Caco-2 (cell line): ENCODE results near the gene AARS2. TPM values are rescaled to one million over a fixed set of nuclear protein-coding genes. Genes with fewer than 3 reads are reported as not detected.
"Not testable (repeated sequence)": the region's sequence is repeated elsewhere in the genome, so short reads cannot be mapped to it uniquely, and the experiment has no call there.

Experiments used
- BruUV-seq: library from RNA; stranded (reverse); fragments of 400-500 nt; replicated peaks from 2 replicates; lab custom pipeline; 2021; lab: Mats Ljungman, UMichigan
- CTCF ChIA-PET: fragments of 300-600 bp; sonication (Branson Sonifier 250); formaldehyde crosslinking; loops from one replicate; lab custom pipeline; 2022; ENCODE audit warnings: antibody characterized with exemption; lab: Charles Lee
- POLR2A ChIA-PET: fragments of 300-600 bp; sonication (Branson Sonifier 250); formaldehyde crosslinking; loops from one replicate; lab custom pipeline; 2022; ENCODE audit warnings: antibody characterized with exemption; lab: Charles Lee
- DNase-seq, 2 experiments: peaks; one replicate each; pipeline versions ENCODE4 v3.0.0 to v3.0.0-alpha.2; 2020 to 2022
- H3K27me3 ChIP-seq: replicated peaks from 2 replicates; pipeline ENCODE4 v1.6.0; 2011; ENCODE audit warnings: low read length; ENCODE audit not compliant: control insufficient read depth, insufficient read depth
- H3K36me3 ChIP-seq: 2 replicates; pipeline ENCODE4 v1.5.1; 2011; ENCODE audit warnings: low read length; ENCODE audit not compliant: control insufficient read depth, insufficient read depth
- H3K4me1 ChIP-seq: fragments of 250-450 bp; sonication (Bioruptor Pico); 2 replicates; pipeline ENCODE4 v1.5.1; 2020; ENCODE audit warnings: mild to moderate bottlenecking
- H3K4me3 ChIP-seq: 2 replicates; pipeline ENCODE4 v1.5.1; 2011; ENCODE audit warnings: low read depth, mild to moderate bottlenecking, control low read depth, low read length
- H3K9me3 ChIP-seq: fragments of 250-450 bp; sonication (Bioruptor Pico); 2 replicates; pipeline ENCODE4 v1.5.1; 2020; ENCODE audit warnings: mild to moderate bottlenecking, moderate library complexity
- H3K27ac Mint-ChIP-seq: one replicate; pipeline ENCODE4 v1.8.0; 2022; ENCODE audit warnings: mixed read lengths; ENCODE audit not compliant: unreplicated experiment
- H3K27me3 Mint-ChIP-seq: one replicate; pipeline ENCODE4 v1.8.0; 2022; ENCODE audit warnings: mixed read lengths; ENCODE audit not compliant: insufficient read depth, unreplicated experiment
- H3K36me3 Mint-ChIP-seq: one replicate; pipeline ENCODE4 v1.8.0; 2022; ENCODE audit warnings: mild to moderate bottlenecking, mixed read lengths; ENCODE audit not compliant: insufficient read depth, unreplicated experiment
- H3K4me1 Mint-ChIP-seq: one replicate; pipeline ENCODE4 v1.8.0; 2022; ENCODE audit warnings: low read depth, mixed read lengths; ENCODE audit not compliant: unreplicated experiment
- H3K4me3 Mint-ChIP-seq: one replicate; pipeline ENCODE4 v1.8.0; 2022; ENCODE audit warnings: mild to moderate bottlenecking, moderate library complexity, mixed read lengths; ENCODE audit not compliant: unreplicated experiment
- H3K9me3 Mint-ChIP-seq: one replicate; pipeline ENCODE4 v1.8.0; 2022; ENCODE audit warnings: mixed read lengths; ENCODE audit not compliant: unreplicated experiment
- intact Hi-C: fragments of 100-400 bp; cut with micrococcal nuclease; formaldehyde crosslinking; loops from one replicate; pipeline ENCODE4 v1.10.0; 2022; ENCODE audit not compliant: unreplicated experiment
- total RNA-seq: library from RNA; stranded (reverse); gene quantifications from 2 replicates; pipeline ENCODE4 v1.2.3, GENCODE V29; 2022
- TF ChIP-seq, protein P1 (sequence below), 2 experiments: fragments of 200-600 bp in 1 of 2; IDR thresholded peaks; 1 replicate in 1 of 2; 2 replicates in 1 of 2; pipeline versions ENCODE4 v1.5.1 to v1.8.0; 2011 to 2022; ENCODE audit warnings: antibody characterized with exemption in 1 of 2, control low read depth in 1 of 2, inconsistent platforms in 1 of 2, low read depth in 1 of 2, low read length in 1 of 2, mild to moderate bottlenecking in 1 of 2, moderate library complexity in 1 of 2; ENCODE audit not compliant: insufficient read depth in 1 of 2, severe bottlenecking in 1 of 2, unreplicated experiment in 1 of 2

Gene AARS2
- total RNA-seq, 1 experiment from 2014 or later = 20.5 TPM

GRCh38 chr6:44327096-44327495 lies 13.9 kb upstream of the AARS2 start:
- TF ChIP-seq, protein P1, sequence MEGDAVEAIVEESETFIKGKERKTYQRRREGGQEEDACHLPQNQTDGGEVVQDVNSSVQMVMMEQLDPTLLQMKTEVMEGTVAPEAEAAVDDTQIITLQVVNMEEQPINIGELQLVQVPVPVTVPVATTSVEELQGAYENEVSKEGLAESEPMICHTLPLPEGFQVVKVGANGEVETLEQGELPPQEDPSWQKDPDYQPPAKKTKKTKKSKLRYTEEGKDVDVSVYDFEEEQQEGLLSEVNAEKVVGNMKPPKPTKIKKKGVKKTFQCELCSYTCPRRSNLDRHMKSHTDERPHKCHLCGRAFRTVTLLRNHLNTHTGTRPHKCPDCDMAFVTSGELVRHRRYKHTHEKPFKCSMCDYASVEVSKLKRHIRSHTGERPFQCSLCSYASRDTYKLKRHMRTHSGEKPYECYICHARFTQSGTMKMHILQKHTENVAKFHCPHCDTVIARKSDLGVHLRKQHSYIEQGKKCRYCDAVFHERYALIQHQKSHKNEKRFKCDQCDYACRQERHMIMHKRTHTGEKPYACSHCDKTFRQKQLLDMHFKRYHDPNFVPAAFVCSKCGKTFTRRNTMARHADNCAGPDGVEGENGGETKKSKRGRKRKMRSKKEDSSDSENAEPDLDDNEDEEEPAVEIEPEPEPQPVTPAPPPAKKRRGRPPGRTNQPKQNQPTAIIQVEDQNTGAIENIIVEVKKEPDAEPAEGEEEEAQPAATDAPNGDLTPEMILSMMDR (IDR thresholded peaks at IDR 0.05; ENCODE audit: insufficient read depth in 1 of 2, low read depth in 1 of 2, low read length in 1 of 2, severe bottlenecking in 1 of 2, unreplicated experiment in 1 of 2) = no peak
- peaks cover under 1% of the 10 kb centered on the region for H3K27me3 Mint-ChIP-seq
- H3K4me3 Mint-ChIP-seq = no peak overlapping the region
- Histone ChIP-seq H3K4me3 (no peak overlapping the region), H3K36me3 (no peaks in the 10 kb centered on the region), H3K9me3 (no peaks in the 10 kb centered on the region), H3K4me1 (no peaks in the 10 kb centered on the region), H3K27me3 (no peaks in the 10 kb centered on the region)
- intact Hi-C loops = no loop called here
- ChIA-PET POLR2A (no interaction called here), CTCF (interaction anchor here (0.6 to 1.2 kb wide), 2 partner anchors 13 to 461 kb away, joined by 3 read pairs; no protein-coding TSS in a partner anchor)
- H3K36me3 Mint-ChIP-seq = no peaks in the 10 kb centered on the region
- H3K4me1 Mint-ChIP-seq = no peaks in the 10 kb centered on the region
- H3K9me3 Mint-ChIP-seq = no peaks in the 10 kb centered on the region
- no peak overlapping the region for H3K27ac Mint-ChIP-seq
- DNase-seq = no peak
- BruUV-seq = no TSS peak

- intact Hi-C loops = no loop called here
- Histone ChIP-seq H3K27me3 (no peaks in the 10 kb centered on the region; the same call in 1 of the 2 replicates), H3K36me3 (no peaks in the 10 kb centered on the region), H3K4me3 (no peak overlapping the region), H3K4me1 (no peaks in the 10 kb centered on the region), H3K9me3 (no peaks in the 10 kb centered on the region)
- ChIA-PET POLR2A (no interaction called here), CTCF (interaction anchor here (0.6 kb wide), 1 partner anchor 128 kb away, joined by 4 read pairs; no protein-coding TSS in a partner anchor)
- peaks cover 19% of the 10 kb centered on the region for H3K27me3 Mint-ChIP-seq
- H3K27ac Mint-ChIP-seq = no peak overlapping the region
- TF ChIP-seq, protein P1 (IDR thresholded peaks at IDR 0.05; ENCODE audit: insufficient read depth in 1 of 2, low read depth in 1 of 2, low read length in 1 of 2, severe bottlenecking in 1 of 2, unreplicated experiment in 1 of 2) = no peak
- H3K36me3 Mint-ChIP-seq = no peaks in the 10 kb centered on the region
- no peak overlapping the region for H3K4me3 Mint-ChIP-seq
- no peaks in the 10 kb centered on the region for H3K9me3 Mint-ChIP-seq
- DNase-seq = no peak
- H3K4me1 Mint-ChIP-seq = no peaks in the 10 kb centered on the region
- no TSS peak for BruUV-seq
These were observed 8.1 kb upstream of the AARS2 start for GRCh38 chr6:44321210-44321609.

DNA sequence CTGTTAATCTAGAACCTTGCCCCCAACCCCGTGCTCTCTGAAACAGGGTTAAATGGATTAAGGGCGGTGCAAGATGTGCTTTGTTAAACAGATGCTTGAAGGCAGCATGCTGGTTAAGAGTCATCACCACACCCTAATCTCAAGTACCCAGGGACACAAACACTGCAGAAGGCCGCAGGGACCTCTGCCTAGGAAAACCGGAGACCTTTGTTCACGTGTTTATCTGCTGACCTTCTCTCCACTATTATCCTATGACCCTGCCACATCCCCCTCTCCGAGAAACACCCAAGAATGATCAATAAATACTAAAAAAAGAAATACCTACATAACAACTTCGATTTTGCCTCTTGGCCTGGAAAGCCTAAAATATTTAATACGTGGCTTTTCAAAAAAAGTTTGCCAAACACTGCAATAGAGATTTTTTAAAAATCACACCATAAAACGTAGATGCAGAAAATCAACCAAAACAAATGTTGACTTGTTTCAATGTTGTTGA lies 4.0 kb upstream of the AARS2 start:
- H3K4me3 Mint-ChIP-seq, intact Hi-C loops, CTCF ChIA-PET, H3K4me1 Mint-ChIP-seq, BruUV-seq, H3K36me3 Mint-ChIP-seq, H3K9me3 Mint-ChIP-seq, DNase-seq, POLR2A ChIA-PET, H3K4me3 ChIP-seq, H3K4me1 ChIP-seq, H3K36me3 ChIP-seq, H3K27me3 ChIP-seq, H3K9me3 ChIP-seq, H3K27ac Mint-ChIP-seq: not testable (repeated sequence)
- H3K27me3 Mint-ChIP-seq = peaks cover 23% of the 10 kb centered on the region
